ENCODE data around the gene RPS17.
"Not testable (repeated sequence)": the region's sequence is repeated elsewhere in the genome, so short reads cannot be mapped to it uniquely, and the experiment has no call there.

The RPS17 gene

GRCh38 chr15:82505842-82506241 lies 34.4 kb downstream of the RPS17 start:
- DNase-seq: not testable (repeated sequence)

- DNase-seq: not testable (repeated sequence)
Observed at GRCh38 chr15:82504074-82504473, 36.2 kb downstream of the RPS17 start.

GRCh38 chr15:82502700-82503339 lies 37.4 kb downstream of the RPS17 start:
- DNase-seq: not testable (repeated sequence)

GRCh38 chr15:82500772-82501171 lies 39.5 kb downstream of the RPS17 start:
- DNase-seq: not testable (repeated sequence)

GRCh38 chr15:82497978-82498377 lies 42.3 kb downstream of the RPS17 start:
- not testable (repeated sequence) for DNase-seq

GRCh38 chr15:82488250-82488649 lies 52.0 kb downstream of the RPS17 start:
- DNase-seq: not testable (repeated sequence)

- not testable (repeated sequence) for DNase-seq
Observed at GRCh38 chr15:82487045-82487444, 53.2 kb downstream of the RPS17 start.

All from stimulated activated CD8-positive, alpha-beta memory T cell treated with anti-CD3 and anti-CD28 coated beads, Interleukin-4, amount 100 ng/mL, for 48 hours (primary cell).